ENCODE measurements around the gene ASPHD2.
"Not testable (repeated sequence)": the region's sequence is repeated elsewhere in the genome, so short reads cannot be mapped to it uniquely, and the experiment has no call there.

ASPHD2 gene, protein sequence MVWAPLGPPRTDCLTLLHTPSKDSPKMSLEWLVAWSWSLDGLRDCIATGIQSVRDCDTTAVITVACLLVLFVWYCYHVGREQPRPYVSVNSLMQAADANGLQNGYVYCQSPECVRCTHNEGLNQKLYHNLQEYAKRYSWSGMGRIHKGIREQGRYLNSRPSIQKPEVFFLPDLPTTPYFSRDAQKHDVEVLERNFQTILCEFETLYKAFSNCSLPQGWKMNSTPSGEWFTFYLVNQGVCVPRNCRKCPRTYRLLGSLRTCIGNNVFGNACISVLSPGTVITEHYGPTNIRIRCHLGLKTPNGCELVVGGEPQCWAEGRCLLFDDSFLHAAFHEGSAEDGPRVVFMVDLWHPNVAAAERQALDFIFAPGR

GRCh38 chr22:26428515-26429457, at the start of gene ASPHD2:
Gene ASPHD2, plus strand, starts transcription at chr22:26429260. Its CDS starts 4,356 bp downstream, at chr22:26433616.
- DNase-seq, result peak; percentile 30

DNA sequence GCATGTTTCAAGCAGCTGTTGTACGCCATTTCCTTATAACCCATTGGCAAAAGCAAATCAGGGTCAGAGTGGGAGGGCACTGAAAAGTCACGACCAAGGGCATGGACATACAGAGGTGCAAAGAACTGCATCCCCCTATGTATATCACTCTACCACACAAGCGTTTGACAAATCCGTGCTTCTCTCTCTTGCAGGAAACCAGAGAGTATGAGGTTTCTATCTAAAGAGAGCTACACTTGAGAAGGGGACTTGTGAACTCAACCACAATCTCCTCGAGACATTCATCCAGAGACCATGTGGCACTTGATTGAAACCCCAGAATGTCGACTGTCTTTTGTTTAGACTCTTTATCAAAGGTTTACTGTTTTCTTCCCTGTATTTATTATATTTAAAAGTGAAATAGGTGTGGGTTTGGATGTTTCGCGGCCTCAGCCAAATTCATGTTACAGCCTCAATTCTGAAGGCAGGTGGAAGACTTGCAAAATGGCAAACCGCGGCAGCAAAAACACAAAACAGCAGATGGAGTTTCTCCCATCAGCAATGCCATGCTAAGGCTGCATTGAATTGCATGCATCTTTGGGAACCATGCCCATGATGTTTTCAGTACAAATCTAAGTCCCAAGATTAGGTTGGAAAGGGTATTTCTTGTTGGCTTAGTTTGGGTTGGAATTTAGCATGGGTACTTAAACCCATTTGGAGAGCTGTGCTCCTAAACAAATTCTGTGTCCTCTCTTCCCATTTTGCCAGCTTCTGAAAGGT, 48.8 kb upstream of the ASPHD2 start:
- DNase-seq, result no peak

- DNase-seq, result no peak
Observed at GRCh38 chr22:26382782-26383181, 46.3 kb upstream of the ASPHD2 start.

- no peak for DNase-seq
Observed at GRCh38 chr22:26383968-26384556, 45.0 kb upstream of the ASPHD2 start.

GRCh38 chr22:26385164-26385563, 43.9 kb upstream of the ASPHD2 start:
- DNase-seq, result no peak

DNA sequence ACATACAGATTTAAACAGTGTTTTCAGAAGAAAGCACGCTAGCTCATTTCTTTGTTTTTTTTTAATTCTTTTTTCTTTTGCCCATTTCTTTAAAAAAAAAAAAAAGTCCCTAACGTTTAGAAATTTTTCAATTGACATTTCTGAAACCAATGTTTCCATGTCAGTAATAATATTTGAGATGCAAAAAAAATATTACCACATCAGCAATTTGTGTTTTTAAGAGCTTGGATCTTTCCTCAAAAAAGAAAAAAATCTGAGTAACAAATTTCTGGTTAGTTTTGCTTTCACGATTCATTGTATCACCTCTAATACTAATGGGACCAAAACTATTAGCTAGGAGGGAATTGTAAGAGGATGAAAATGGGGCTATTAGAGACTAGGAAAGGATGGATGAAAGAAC, 39.9 kb upstream of the ASPHD2 start:
- no peak for DNase-seq

- DNase-seq, result no peak
Observed at GRCh38 chr22:26391091-26391490, 38.0 kb upstream of the ASPHD2 start.

- no peak for DNase-seq
Observed at GRCh38 chr22:26391623-26392022, 37.4 kb upstream of the ASPHD2 start.

DNA sequence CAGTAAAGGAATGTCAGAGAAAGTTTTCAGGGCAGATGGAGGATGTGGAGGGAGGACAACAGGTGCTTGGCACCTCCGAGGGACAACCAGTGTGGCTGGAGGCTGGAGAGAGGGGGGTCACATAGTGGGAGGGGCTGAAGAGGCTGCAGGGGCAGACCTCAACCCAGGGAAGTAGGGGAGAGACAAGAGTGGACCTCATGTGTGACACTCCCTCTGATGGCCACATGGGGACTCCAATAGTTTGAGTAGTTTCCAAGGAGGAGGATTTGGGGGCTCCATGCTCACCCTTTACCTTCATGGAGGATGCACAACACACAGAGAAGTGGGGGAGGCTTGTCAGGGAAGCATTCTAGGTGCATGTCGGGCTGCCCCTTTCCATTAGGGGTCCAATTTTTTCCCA, 35.1 kb upstream of the ASPHD2 start:
- no peak for DNase-seq

GRCh38 chr22:26394777-26395176, 34.3 kb upstream of the ASPHD2 start:
- peak; percentile 16 for DNase-seq

DNA sequence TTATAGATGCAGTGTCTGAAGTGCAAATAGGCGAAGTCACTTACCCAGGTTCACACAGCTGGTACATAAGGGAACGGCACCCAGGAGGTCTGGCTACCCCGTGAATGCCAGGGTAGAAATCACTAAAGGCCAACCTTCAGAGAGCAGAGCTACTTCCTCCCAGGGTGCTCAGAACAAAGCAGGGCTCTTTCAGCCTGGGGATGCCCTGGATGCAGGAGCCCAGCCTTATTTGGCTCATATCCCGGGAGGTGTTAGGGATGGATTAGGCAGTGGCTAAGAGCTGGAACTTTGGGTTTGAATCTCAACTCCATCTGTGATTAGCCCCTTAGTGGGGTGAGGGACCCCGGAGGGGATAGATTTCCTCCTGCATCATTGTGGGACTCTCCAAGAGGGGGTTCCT, 33.1 kb upstream of the ASPHD2 start:
- DNase-seq, result no peak

DNA sequence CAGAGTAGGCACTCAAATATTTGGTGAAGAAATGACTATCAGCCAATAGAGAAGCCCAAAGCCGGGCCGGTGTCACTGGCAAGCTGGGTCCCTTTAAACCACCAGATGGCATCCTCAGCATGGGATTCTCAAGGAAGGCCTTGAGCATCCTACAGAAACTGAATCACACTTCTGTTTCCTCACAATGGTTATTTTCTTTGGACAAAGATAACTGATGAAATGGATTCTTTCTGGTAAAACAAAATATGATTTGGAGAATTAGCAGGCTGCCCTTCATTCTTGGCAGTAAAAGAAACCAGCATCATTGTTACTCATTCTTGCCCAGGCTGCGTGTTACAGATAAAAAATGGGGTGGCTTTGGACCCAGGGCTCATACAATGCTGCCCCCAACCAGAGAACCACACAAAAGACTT, 30.3 kb upstream of the ASPHD2 start:
- DNase-seq, result peak; percentile 23

DNA sequence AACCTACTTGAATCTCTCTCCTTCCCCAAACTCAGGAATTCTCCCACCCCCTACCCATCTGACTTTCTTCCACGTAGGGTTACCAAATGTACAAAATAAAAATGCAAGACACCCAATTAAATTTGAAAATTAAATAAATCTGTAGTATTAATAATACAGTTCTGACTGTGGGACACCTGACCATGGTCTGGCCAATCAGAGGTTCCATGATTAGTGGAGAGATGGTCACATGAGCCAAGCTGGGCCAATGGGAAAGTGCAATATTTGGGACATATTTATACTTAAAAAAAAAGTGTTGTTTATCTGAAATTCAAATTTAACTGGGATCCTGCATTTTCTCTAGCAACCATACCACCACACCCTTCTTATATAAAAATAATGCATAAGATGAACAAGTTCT, 29.8 kb upstream of the ASPHD2 start:
- no peak for DNase-seq

- DNase-seq, result no peak
Observed at GRCh38 chr22:26401726-26402125, 27.3 kb upstream of the ASPHD2 start.

GRCh38 chr22:26404851-26405421, 24.1 kb upstream of the ASPHD2 start:
- no peak for DNase-seq

DNA sequence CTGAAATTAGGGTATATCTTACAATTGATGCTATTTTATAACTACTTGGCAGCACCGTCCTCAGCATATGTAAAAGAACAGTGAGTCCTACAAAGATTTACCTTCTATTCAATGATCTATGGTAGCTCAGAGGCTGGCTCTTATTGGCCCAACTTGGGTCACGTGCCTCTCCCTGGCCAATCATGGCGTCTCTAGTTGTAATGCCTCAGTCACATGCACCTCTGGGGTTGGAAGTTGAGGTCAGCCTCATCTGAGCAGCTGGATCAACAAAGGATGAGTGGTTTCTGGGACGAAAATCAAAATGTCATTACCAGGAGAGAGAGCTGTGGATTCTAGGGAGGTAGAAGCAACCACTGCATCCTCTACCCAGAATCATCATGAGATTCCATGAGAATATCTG, 22.9 kb upstream of the ASPHD2 start:
- no peak for DNase-seq

- DNase-seq, result not testable (repeated sequence)
Observed at GRCh38 chr22:26408562-26409220, 20.4 kb upstream of the ASPHD2 start.

- peak; percentile 47 for DNase-seq
Observed at GRCh38 chr22:26409719-26410335, 19.2 kb upstream of the ASPHD2 start.

DNA sequence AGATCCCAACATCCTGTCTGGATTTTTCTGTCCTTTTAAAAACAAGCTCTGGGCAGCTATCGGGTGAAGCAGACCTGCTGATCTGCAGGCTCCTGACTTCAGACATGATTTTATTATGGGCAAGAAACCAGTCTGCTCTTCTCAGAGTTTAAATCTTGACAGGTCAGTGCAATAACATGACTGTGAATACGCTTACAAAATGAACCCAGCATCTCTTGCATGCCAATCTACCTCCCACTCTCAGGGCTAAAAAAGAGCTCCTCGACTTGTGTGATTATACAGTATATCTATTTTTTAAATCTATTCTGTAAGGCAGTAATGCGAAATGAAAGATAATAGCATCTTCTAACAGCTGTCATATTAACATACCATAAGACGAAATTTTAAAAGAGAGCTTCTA, 18.7 kb upstream of the ASPHD2 start:
- no peak for DNase-seq

- no peak for DNase-seq
Observed at GRCh38 chr22:26414347-26414746, 14.7 kb upstream of the ASPHD2 start.

DNA sequence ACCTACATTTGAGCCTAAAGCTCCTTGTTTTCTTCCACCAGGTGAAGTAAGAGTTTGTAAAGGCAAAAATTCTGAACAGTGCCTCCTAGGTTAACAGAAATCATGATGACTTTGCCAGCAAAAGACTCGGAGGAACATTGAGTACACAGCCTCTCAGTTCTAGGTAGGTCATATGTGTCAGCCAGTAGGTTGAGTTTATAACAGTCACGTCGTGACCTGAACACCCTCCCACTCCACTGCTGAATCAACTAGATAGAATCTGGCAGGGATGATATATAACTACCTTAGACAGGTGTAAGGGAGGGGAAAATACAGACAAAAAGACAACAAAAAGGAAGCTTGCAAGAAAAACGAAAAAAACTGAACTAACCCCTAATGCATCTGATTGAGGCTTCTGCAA, 12.8 kb upstream of the ASPHD2 start:
- no peak for DNase-seq

Measured in NCI-H2227 treated with DMSO at 0.1 percent for 48 hours (cell line).